HK-2 (cell line): ENCODE data around the gene TMEM179.
"Not testable (repeated sequence)": the region's sequence is repeated elsewhere in the genome, so short reads cannot be mapped to it uniquely, and the experiment has no call there.

Experiments used
- DNase-seq: peaks from one replicate; pipeline ENCODE4 v3.0.0-alpha.2; 2018; ENCODE audit not compliant: unreplicated experiment

TMEM179 gene

DNA sequence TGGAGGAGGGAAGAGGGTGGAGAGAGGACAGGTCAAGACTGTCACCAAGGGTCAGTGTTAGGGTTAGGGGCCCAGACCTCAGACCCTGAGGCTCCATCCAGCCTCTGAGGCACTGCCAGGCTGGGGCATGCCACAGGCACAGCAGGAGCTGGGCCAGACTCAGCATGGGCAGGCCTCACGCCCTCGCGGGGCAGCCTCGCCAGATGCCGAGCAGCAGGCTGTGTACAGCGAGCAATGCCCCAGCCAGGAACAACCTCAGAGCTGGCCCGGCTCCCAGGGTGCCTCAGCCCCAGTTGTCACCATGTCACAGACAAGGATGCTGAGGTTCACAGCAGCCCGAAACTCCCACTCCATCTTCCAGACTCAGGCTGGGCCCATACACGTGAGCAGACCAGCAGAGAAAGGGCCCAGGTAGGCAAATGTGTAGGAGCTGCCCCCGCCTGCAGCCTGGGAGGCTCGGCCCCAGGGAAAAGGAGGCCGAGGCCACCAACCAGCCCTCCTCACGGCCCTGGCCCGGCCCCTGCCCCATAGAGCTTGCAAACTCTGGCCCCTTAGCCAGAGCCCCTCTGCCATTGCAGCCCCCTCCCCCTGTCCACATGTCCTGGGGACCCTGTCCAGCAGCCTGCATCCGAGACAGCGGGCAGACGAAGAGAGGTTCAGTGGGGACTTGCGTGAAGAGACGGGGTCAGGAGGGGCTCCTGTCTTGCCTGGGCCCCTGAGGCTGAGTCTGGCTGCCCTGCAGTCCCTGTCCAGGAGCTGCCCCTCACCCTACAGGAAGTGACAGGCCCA lies 17.5 kb downstream of the TMEM179 start:
- DNase-seq: no peak

DNA sequence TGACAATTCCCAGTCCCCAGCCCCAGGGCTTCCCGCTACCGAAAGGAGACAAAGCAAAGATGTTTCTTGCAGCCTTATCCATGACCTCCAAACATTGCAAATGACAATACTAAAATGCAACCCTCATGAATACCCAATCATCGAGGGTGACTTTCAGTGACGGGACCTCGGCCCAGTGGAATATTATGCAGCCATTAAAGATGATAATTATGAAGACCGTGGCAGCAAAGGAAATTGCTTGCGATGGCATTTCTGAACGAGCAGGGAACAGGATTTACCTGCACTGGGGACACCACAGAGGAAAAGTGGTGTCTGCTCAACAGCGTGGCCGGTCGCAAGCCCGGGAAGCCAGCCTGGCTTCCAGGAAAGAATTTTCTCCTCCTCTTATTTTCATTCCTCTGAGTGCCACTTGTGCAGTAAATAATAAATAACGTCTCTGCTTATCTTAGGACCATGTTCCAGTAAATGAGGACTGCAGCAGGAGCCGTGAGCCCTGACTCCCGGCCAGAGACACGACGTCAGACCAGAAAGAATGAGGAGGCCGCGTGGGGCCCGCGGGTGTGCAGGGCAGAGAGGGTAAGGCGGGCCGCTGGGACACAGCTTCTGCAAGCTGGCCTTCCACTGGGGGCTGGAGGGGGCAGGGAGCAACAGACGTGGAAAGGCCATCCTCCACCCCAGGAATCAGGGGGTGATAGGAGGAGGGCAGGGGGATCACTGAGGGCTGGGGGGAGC lies 18.4 kb downstream of the TMEM179 start:
- DNase-seq: no peak

GRCh38 chr14:104584557-104584956 lies 20.0 kb downstream of the TMEM179 start:
- no peak for DNase-seq

GRCh38 chr14:104583424-104584306 lies 20.9 kb downstream of the TMEM179 start:
- DNase-seq: no peak

DNA sequence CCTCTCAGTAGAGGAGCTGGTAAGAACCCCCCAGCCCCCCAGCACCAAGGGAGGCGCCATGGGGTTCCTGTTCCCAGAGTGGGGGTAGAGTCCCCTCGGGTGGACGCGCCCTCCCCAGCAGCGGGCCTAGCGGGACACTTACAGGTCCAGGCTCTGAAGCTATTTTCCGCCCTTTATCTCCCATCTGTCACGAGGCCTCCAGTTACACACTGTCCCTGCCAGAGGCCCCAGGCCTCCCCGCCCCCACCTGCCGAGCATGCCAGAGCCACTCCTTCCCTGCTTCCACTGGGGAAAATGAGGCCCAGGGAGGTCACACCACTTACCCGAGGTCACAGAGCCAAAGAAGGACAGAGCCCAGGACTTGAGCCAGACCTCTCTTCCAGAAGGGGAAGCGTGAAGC lies 21.9 kb downstream of the TMEM179 start:
- DNase-seq: no peak

- DNase-seq: no peak
Measured at GRCh38 chr14:104582005-104582404, 22.6 kb downstream of the TMEM179 start.

- DNase-seq: no peak
Measured at GRCh38 chr14:104581521-104581920, 23.1 kb downstream of the TMEM179 start.

GRCh38 chr14:104580961-104581360 lies 23.6 kb downstream of the TMEM179 start:
- no peak for DNase-seq

DNA sequence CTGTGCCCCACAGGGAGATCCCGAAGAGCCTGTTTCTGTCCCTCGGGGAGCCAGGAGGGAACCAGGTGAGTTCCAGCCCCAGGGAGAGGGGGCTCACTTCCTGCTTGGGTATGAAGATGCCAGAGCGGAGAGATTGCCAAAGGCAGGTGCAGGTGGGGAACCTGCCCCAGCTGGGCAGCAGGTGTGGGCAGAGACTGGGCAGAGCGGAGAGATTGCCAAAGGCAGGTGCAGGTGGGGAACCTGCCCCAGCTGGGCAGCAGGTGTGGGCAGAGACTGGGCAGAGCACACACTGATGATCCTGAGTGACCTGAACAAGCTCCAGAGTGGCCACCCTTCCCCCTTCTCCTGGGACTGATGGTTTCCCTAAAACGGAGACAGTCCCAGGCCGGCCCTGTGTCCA lies 24.6 kb downstream of the TMEM179 start:
- DNase-seq: not testable (repeated sequence)

DNA sequence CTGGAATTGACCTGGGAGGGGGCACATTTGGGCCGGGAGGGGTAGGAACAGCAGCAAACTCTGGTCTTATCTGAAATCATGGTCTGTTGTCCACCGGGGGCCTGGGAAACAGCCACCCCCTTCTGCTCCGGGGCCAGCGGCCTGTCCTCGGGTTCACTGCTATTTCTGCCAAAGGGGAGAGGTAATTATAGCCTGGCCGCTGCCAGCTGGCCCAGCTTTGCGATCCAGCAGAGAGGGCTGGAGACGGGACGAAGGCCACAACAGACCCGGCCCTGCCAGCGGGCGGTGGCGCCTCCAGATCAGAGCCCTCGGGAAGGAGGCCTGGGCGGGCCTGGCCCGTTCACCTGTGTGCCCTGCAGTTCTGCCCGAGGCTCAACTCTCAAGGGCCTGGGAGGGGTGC lies 25.1 kb downstream of the TMEM179 start, which contains the start of gene C14orf180:
TSS of gene C14orf180 (plus strand) at position 258 of the 400 bp plus-strand sequence. CDS start 6,667 bp downstream, outside the sequence.
- DNase-seq: no peak

DNA sequence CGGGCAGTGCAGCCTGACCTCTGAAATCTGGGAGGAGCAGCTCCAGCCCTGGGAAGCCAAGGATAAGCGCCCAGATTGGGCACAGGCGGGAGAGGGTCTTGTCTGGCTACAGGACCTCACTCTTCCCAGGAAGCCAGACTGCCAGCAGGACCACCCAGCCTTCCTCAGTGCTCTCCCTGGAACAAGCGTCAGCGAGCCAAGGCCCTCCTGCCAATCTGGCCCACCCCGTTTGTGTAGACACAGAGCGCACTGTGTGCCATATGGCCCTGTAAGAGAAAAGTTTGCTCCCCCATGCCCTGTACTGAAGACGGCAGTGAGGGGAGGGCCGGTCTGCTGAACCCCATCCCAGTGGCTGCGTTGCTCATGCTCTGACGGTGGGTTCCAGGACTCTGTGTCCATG lies 26.3 kb downstream of the TMEM179 start:
- no peak for DNase-seq

DNA sequence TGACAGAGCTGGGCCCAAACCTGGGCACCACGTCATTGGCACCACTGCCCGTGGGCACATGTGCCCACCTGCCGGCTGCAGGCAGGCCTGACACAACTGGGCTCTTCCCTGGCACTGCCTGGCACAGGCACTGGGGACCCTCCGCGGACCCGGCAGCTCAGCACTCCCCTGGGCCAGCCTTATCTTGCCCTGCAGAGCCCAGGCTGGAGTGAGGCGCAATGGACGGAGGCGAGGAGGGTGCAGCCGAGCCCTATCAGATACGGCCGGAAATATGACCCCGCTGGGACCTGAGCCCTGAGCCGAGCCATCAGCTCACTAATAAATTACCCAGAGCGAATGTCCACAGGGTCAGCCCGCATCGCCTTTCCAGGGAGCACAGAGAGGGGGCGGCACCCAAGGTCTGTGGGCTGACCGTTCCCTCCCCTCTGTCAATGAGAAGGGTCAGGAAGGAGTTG lies 26.7 kb downstream of the TMEM179 start:
- DNase-seq: no peak

- no peak for DNase-seq
Measured at GRCh38 chr14:104577426-104577825, 27.1 kb downstream of the TMEM179 start.

DNA sequence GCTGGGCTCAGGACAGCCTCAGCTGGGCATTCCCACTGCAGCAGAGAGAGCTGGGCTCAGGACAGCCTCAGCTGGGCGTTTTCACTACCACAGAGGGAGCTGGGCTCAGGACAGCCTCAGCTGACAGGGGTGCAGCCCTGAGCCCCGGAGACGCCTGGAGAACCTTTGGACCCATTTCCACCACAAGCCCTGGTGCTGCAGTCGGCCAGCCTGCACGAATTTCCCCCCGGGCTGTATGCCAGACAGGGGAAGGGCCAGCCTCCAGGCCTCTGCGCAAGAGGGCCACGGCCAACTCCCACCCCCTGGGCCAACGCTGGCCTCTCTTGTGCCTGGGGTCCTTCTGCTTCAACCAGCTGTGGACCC lies 27.6 kb downstream of the TMEM179 start:
- no peak for DNase-seq

- no peak for DNase-seq
Measured at GRCh38 chr14:104576232-104576969, 28.2 kb downstream of the TMEM179 start.

GRCh38 chr14:104574978-104575583 lies 29.5 kb downstream of the TMEM179 start:
- no peak for DNase-seq

GRCh38 chr14:104574536-104574935 lies 30.0 kb downstream of the TMEM179 start:
- DNase-seq: no peak

- no peak for DNase-seq
Measured at GRCh38 chr14:104573930-104574329, 30.6 kb downstream of the TMEM179 start.

GRCh38 chr14:104572668-104573067 lies 31.9 kb downstream of the TMEM179 start:
- no peak for DNase-seq

GRCh38 chr14:104572024-104572626 lies 32.4 kb downstream of the TMEM179 start:
- no peak for DNase-seq

DNA sequence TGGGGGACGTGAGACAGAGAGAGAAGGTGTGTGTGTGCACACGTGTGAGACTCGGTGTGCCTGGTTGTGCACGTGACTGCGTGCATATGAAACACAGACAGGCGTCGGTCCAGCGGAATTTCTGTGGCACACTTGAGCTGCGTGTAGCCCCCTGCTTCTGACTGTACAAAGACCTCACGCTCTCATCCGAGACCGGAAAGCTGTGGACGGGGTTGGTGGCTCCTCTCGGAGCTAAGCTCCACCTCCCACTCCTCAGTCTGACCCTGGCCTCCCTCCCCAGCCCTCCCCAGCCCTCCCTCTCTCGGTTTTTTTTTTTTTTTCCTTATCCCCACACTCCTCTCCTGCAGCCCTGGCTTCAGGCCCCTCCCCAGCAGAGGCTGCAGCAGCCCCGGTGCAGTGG lies 33.3 kb downstream of the TMEM179 start:
- DNase-seq: no peak
